HAP-1 (cell line): ENCODE measurements around the gene CMTR1.

ENCODE experiments used
- DNase-seq, 2 experiments: peaks; one replicate each; pipeline ENCODE4 v3.0.0-alpha.2; 2016 to 2020; ENCODE audit warnings: low spot score in 2 of 2
- H3K27me3 ChIP-seq: fragments of 250-450 bp; sonication (Bioruptor Pico); 2 replicates; pipeline ENCODE4 v1.5.1; 2020; ENCODE audit warnings: low read depth, mild to moderate bottlenecking, moderate library complexity
- H3K36me3 ChIP-seq: fragments of 250-450 bp; sonication (Bioruptor Pico); replicated peaks from 2 replicates; pipeline ENCODE4 v1.5.1; 2020; ENCODE audit warnings: mild to moderate bottlenecking
- H3K4me1 ChIP-seq: fragments of 250-450 bp; sonication (Bioruptor Pico); 2 replicates; pipeline ENCODE4 v1.5.1; 2020; ENCODE audit warnings: mild to moderate bottlenecking
- H3K4me3 ChIP-seq: fragments of 250-450 bp; sonication (Bioruptor Pico); 2 replicates; pipeline ENCODE4 v1.5.1; 2020; ENCODE audit warnings: mild to moderate bottlenecking, moderate library complexity
- H3K9me3 ChIP-seq: fragments of 250-450 bp; sonication (Bioruptor Pico); 2 replicates; pipeline ENCODE4 v1.5.1; 2020; ENCODE audit warnings: mild to moderate bottlenecking, moderate library complexity
- in situ Hi-C: fragments of 300-500 bp; cut with MboI; formaldehyde crosslinking; loops from 3 replicates; pipeline ENCODE4 v1.14.3; 2020; ENCODE audit warnings: low sequenced_read_pairs, inconsistent platforms, mixed read lengths

CMTR1 gene

GRCh38 chr6:37511910-37512399, 78.9 kb downstream of the CMTR1 start:
- H3K4me1 ChIP-seq: peaks cover 12% of the 10 kb centered on the region
- H3K36me3 ChIP-seq: no peaks in the 10 kb centered on the region
- in situ Hi-C loops: no loop called here
- H3K9me3 ChIP-seq: no peaks in the 10 kb centered on the region
- H3K27me3 ChIP-seq: no peaks in the 10 kb centered on the region
- no peak for DNase-seq
- no peak overlapping the region for H3K4me3 ChIP-seq

- peaks cover 18% of the 10 kb centered on the region for H3K4me1 ChIP-seq
- H3K36me3 ChIP-seq: no peaks in the 10 kb centered on the region
- no peaks in the 10 kb centered on the region for H3K9me3 ChIP-seq
- H3K4me3 ChIP-seq: no peak overlapping the region
- in situ Hi-C loops: no loop called here
- no peaks in the 10 kb centered on the region for H3K27me3 ChIP-seq
- no peak for DNase-seq
Observed at GRCh38 chr6:37512400-37513011, 79.5 kb downstream of the CMTR1 start.

DNA sequence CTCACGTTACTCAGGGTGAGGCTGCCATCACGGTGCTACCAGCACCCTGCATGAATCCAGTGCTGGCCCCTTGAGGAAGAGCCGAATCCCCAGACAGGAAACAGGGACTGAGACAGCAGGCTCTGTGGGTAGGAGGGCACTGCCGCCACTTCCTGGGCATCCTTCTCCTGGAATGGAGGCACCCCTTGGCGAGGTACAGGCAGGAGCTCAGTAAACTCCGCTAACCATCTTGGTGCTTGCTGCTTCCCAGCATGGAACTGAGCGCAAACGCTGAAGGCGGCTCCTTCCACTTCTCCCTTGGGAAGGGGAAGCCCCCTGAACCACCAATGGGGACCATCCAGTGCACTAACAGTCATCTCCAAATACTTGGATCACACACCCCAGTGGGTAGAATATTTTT, 80.1 kb downstream of the CMTR1 start:
- Histone ChIP-seq H3K4me3 (no peak overlapping the region), H3K9me3 (no peaks in the 10 kb centered on the region), H3K36me3 (no peaks in the 10 kb centered on the region), H3K27me3 (no peaks in the 10 kb centered on the region), H3K4me1 (peaks cover 20% of the 10 kb centered on the region)
- no peak for DNase-seq
- in situ Hi-C loops: no loop called here

GRCh38 chr6:37513576-37513975, 80.6 kb downstream of the CMTR1 start:
- H3K4me1 ChIP-seq: peaks cover 20% of the 10 kb centered on the region
- H3K27me3 ChIP-seq: no peaks in the 10 kb centered on the region
- in situ Hi-C loops: no loop called here
- no peak for DNase-seq
- H3K9me3 ChIP-seq: no peaks in the 10 kb centered on the region
- no peak overlapping the region for H3K4me3 ChIP-seq
- H3K36me3 ChIP-seq: no peaks in the 10 kb centered on the region

GRCh38 chr6:37514321-37514771, 81.3 kb downstream of the CMTR1 start:
- Histone ChIP-seq H3K4me3 (no peak overlapping the region), H3K27me3 (no peaks in the 10 kb centered on the region), H3K4me1 (peaks cover 20% of the 10 kb centered on the region), H3K36me3 (no peaks in the 10 kb centered on the region), H3K9me3 (no peaks in the 10 kb centered on the region)
- DNase-seq: peak in 1 of 2 experiments; percentile 43
- in situ Hi-C loops: no loop called here

- Histone ChIP-seq H3K27me3 (no peaks in the 10 kb centered on the region), H3K4me1 (peaks cover 20% of the 10 kb centered on the region), H3K9me3 (no peaks in the 10 kb centered on the region), H3K36me3 (no peaks in the 10 kb centered on the region), H3K4me3 (no peak overlapping the region)
- in situ Hi-C loops: no loop called here
- DNase-seq: no peak
Observed at GRCh38 chr6:37514837-37515236, 81.8 kb downstream of the CMTR1 start.

DNA sequence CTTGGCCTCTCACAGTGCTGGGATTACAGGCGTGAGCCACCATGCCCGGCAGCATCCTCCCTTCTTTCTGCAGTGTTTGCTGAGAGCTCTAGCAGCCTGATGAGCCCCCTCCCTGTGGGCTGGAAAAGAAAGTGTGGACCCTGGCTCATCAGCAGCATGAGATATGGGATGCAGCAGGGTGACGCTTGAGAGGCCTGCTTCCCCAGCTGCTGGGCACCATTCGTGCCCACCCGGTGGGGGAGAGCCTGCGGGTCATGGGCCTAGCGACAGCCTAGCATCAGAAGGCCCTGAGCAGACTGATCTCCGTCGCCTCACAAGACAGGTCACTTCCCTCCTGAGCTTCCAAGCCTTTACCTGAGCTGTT, 82.7 kb downstream of the CMTR1 start:
- Histone ChIP-seq H3K27me3 (no peaks in the 10 kb centered on the region), H3K4me1 (peaks cover 20% of the 10 kb centered on the region), H3K36me3 (no peaks in the 10 kb centered on the region), H3K9me3 (no peaks in the 10 kb centered on the region), H3K4me3 (no peak overlapping the region)
- in situ Hi-C loops: no loop called here
- no peak for DNase-seq

GRCh38 chr6:37516076-37516919, 83.3 kb downstream of the CMTR1 start:
- Histone ChIP-seq H3K4me1 (peaks cover 20% of the 10 kb centered on the region), H3K9me3 (no peaks in the 10 kb centered on the region), H3K4me3 (no peak overlapping the region), H3K27me3 (no peaks in the 10 kb centered on the region), H3K36me3 (no peaks in the 10 kb centered on the region)
- in situ Hi-C loops: no loop called here
- peak; percentile 74 to 87 for DNase-seq

GRCh38 chr6:37516920-37517405, 83.9 kb downstream of the CMTR1 start:
- in situ Hi-C loops: no loop called here
- Histone ChIP-seq H3K27me3 (no peaks in the 10 kb centered on the region), H3K9me3 (no peaks in the 10 kb centered on the region), H3K4me1 (peaks cover 20% of the 10 kb centered on the region), H3K36me3 (no peaks in the 10 kb centered on the region), H3K4me3 (no peak overlapping the region)
- DNase-seq: no peak

DNA sequence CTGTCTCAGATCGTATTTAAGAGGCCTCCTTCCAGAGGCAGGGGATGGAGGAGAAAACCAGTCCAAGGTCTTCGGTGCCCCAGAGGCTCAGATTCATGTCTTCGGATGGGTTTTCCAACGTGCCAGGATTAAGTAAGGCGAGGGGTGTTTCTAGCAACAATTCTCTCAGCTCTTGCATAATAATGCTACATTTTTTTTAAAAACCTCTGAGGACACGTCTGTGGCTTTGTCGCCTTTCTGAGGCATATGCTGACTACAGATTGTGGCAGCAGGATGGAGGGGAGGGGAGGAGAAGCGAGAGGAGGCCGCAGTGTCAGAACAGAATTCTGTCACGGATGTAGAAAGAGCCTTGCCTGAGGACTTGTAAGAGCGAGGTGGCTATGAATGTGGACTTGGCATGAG, 84.4 kb downstream of the CMTR1 start:
- in situ Hi-C loops: no loop called here
- Histone ChIP-seq H3K4me3 (no peak overlapping the region), H3K36me3 (no peaks in the 10 kb centered on the region), H3K4me1 (peaks cover 20% of the 10 kb centered on the region), H3K27me3 (no peaks in the 10 kb centered on the region), H3K9me3 (no peaks in the 10 kb centered on the region)
- peak; percentile 24 to 43 for DNase-seq

- H3K4me1 ChIP-seq: peaks cover 20% of the 10 kb centered on the region
- no peaks in the 10 kb centered on the region for H3K27me3 ChIP-seq
Observed at GRCh38 chr6:37518116-37518515, 85.1 kb downstream of the CMTR1 start.

DNA sequence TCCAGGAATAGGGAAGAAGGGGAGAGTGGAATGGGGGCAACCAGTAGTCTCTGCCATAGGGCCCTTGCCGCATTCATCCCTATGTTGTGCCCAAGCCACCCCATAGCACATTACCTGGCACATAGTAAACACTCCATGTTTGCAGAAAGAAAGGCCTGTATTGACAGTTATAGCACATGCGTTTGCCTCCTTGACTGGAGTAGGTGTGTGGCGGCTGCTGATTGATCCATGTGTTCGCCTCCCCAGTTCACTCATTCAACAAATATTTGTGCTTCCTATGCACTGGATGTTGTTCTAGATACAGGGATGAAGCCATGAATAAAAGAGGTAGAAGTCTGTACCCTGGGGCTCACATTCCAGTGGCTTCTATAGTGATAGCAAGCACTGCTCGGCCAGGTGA, 86.4 kb downstream of the CMTR1 start:
- DNase-seq: no peak
- in situ Hi-C loops: no loop called here
- no peak overlapping the region for H3K4me3 ChIP-seq
- H3K36me3 ChIP-seq: no peaks in the 10 kb centered on the region
- no peaks in the 10 kb centered on the region for H3K27me3 ChIP-seq
- H3K9me3 ChIP-seq: no peaks in the 10 kb centered on the region
- peaks cover 20% of the 10 kb centered on the region for H3K4me1 ChIP-seq

More at GRCh38 chr6:37518116-37518515, 85.1 kb downstream of the CMTR1 start:
- Histone ChIP-seq H3K9me3 (no peaks in the 10 kb centered on the region), H3K36me3 (no peaks in the 10 kb centered on the region), H3K4me3 (no peak overlapping the region)
- DNase-seq: no peak
- in situ Hi-C loops: no loop called here

DNA sequence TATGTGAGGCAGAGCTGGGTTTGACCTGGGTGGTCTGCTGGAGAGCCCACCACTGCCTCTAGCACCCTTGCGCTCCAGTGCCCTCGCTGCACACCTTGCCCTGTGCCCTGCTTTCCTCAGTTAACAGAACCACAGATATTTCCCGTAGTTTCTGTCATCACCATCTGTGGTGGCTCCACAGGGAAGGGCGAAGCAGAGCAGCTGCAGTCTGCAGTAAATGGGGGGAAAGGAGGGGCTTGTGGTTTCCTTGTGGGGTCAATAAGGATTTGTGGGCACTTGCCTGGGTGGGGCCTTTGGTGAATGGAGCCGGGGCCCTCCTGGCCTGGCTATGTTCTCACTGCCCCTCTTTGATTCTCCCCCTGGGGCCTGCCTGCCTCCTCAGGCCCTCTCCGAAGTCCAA, 87.9 kb downstream of the CMTR1 start:
- Histone ChIP-seq H3K9me3 (no peaks in the 10 kb centered on the region), H3K4me3 (no peak overlapping the region), H3K36me3 (no peaks in the 10 kb centered on the region), H3K4me1 (peaks cover 16% of the 10 kb centered on the region), H3K27me3 (no peaks in the 10 kb centered on the region)
- in situ Hi-C loops: no loop called here
- no peak for DNase-seq

GRCh38 chr6:37521674-37522073, 88.7 kb downstream of the CMTR1 start:
- Histone ChIP-seq H3K4me1 (peaks cover 8% of the 10 kb centered on the region), H3K4me3 (no peak overlapping the region), H3K9me3 (no peaks in the 10 kb centered on the region), H3K27me3 (no peaks in the 10 kb centered on the region), H3K36me3 (no peaks in the 10 kb centered on the region)
- in situ Hi-C loops: no loop called here
- no peak for DNase-seq
